Left renal cortex interstitium (tissue), 4 donors: Measurements from ENCODE around the gene LRTM1. TPM values are rescaled to one million over a fixed set of nuclear protein-coding genes. Genes with fewer than 3 reads are reported as not detected.

Experiments used
- DNase-seq, 4 donors: peaks; one replicate each; pipeline ENCODE4 v3.0.0-alpha.2; 2013; ENCODE audit warnings: low read depth in 4 of 4, low spot score in 2 of 4, missing footprints in 1 of 4
- polyA plus RNA-seq, 4 donors: library from polyadenylated mRNA; unstranded; fragments of 120-200 nt; gene quantifications; one replicate each; pipeline ENCODE4 v1.2.1, GENCODE V29; 2013; ENCODE audit not compliant: insufficient read length in 4 of 4

LRTM1 gene
- polyA plus RNA-seq, 4 donors: not detected

DNA sequence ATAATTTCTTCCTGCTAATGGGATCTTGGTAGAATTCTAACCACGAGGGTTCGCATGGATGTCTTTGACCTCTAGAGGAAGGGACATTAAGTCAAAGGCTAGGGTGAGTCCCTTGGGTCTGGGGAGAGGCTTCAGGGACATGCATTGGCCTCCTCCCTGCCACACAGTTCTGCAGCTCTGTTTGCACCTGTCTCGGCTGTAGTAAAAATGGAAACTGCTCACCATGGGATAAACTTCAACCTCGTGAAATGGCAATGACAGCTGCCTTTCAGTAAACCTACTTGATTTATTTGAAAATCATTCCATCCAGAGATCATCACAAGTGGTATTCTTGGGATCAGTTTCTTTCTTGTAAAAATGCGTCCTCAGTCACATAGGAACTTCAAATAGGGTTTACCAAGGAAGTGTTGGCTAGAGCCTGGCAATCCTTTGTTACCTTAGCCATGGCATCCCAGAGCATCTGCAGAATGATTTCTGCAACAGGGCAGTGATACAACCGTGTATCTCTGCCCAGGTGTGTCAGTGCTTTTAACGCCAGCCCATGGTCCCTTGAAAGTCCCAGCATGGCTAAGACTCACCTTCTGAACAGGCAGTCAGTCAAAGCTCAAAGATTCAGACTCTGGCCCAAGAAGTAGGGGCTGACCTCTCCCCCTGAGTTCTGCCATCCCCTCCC, 14.0 kb upstream of the LRTM1 start:
- DNase-seq: no peak

DNA sequence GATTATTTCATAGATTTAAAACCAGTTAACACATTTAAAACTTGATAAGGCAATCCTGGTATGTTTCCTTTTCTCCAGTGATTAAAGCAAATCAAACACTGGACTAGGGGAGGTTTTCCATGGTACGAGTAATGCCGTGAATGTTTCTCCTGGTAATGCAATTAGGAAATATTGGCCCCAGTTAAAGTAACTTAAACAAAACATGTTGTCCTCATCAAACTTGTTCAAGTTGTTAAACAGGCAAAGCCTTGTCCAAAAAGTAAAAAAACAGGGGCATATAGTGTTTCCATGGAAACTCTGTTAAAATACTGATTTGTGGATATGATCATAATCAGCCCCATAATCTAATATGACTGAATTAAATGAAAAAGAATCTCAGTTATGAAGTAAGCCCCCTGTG, 13.1 kb upstream of the LRTM1 start:
- DNase-seq: no peak

DNA sequence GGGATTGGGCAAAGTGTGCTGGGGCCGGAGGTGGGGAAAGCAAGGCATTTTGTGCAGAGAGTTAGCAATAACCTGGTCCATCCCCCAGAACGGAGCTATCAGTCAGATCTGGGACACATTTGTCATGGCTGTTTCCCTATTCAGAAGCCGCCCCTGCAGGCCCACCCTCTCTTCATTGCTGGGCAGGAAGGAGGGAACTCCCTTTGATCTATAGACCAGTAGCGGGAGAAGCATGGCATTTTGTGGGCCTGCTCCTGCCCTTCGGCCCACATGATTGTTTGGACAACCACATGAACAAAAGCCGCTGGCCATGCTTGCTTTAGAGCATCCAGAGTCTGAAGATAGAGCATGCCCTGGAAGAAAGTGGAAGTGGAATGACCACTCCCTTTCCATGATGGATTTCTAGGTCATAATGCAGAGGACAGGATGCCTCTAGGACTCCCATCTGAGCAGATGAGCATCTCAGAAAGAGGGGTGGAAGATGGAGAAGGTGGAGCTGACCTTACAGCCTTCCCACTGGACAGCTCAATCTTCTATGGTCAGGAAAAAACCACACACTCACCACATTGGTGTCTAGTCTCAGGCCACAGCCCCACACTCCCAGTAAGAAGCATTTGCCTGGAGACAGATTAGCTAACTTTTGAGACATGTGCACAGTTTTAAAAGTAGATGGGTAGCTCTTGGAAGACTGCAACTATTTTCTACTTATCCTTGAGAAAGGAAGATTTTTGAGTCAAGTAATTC, 11.9 kb upstream of the LRTM1 start:
- no peak for DNase-seq

DNA sequence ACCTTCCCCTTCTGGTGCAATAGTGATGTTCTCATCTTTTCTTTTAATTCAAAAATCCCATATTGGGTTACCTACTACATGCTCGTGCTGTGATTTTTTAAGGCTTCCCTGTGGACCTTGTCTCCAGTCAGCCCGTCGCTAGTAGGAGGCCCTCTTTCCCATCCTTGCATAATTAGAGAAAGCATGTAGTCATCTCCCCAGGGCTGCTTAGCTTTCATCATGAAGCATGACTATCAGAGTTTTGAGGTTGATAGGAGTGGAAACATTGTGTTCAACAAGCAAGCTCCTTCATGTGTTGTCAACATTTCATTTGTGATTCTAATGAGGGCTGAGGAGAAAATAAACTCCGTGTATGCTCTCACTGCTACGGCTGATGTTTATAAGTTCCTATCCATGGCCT, 8.7 kb upstream of the LRTM1 start:
- no peak for DNase-seq

DNA sequence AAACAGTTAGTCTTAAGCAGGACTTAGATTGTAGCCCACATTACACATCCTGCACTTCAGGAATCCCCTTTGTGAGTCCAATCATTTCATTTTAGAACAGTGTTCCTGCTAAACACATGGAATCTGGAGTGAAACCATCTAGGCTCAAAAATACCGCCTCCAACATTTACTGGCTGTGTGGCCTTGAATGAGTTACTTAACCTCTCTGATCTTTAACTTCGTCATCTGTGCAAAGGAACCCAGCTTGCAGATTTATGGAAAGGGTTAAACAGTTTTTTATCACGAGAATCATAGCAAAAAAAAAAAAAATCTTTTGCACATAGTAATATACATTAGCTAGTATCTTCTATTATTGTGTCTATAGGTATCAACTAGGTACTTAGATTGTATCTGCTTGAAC, 8.0 kb upstream of the LRTM1 start:
- no peak for DNase-seq

DNA sequence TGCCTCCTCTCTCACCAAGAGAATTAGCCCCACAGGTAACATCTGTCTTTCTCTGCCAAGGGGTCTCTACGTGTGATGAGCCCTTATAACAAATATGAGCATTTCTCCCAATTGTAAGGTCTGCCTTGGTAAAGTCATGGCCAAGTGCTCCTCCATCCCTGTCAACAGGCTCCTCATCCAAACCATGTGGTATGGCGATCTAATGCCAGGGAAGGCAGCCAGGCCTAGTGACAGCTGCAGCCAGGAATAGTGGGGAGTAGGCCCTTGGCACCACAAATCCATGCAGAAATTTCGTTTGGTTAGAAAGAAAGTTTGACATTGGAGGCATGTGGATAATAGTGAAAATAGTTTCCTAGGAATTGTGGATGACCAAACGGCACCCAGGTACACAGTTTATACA, 4.7 kb upstream of the LRTM1 start:
- no peak for DNase-seq

DNA sequence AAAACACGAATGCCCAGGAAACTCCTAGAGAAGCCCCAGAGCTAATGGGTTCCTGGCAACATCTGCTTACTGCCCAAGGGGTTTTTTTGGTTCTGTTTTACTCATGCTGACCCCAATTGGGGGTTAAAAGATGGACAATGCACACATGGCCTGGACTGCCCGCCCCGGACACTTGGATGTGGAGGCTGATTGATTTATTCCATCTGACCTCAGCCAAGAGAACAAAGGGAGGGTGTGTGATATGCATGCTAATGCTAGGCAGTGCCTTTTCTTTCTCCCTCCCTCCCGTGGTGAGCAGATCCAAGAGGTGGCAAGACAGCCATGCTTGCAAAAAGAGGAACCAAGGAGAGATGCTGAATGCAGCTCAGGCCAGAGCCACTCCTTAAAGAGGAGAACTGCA, 3.3 kb upstream of the LRTM1 start:
- DNase-seq: no peak

DNA sequence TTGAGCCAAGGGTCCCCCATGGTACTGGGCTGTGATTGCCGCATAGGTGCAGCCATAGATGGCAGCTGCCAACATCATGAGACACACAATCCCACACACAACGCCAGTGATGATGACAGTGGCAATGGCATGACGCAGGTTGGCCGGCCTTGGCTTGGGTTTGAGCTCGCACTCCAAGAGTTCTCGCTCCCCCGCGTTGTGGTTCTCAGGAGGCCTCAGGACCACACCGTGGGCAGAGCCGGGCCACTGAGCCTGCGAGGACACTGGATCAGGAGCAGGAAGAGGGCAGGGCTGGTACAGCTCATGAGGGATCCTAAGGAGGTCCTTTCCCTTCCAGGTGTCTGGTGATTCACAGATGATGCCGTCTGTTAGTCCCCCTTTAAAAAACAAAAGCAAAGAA, 9.3 kb downstream of the LRTM1 start:
- DNase-seq: no peak

DNA sequence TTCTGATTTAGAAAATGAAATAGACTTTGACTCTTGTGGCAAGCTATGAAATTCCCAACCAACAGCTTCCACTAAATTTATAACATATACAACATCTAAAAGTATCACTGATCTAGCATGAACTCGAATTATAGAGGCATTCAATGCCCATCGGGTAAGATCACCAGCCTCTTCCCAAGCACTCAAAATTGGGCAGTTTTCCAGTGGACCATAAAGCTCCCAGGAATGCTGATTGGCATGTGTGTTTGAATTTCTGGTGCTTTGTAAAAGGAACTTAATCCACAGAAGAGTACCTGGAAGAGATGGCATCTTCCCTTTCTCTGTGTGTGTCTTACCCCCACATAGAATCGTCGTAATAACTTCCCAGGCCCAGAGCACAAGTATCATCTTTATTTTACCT, 10.0 kb downstream of the LRTM1 start:
- no peak for DNase-seq

DNA sequence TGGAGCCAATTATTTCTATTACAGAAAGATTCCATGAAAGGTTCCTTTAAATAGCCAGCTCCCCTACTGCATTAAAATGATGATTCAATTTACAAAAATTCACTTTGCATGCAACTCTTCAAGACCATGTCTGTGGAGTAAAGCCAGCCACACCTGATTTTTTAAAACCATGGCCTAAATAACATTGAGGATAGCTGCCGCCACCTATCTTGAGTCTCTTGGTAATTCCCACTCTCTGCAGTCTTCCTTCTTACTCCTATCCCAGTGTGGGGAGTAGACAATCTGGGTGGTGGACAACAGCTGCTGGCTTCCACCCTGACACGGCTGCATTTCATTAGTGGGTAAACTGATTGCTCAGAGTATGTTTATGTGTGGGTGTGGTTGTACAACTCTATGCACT, 10.7 kb downstream of the LRTM1 start:
- no peak for DNase-seq

DNA sequence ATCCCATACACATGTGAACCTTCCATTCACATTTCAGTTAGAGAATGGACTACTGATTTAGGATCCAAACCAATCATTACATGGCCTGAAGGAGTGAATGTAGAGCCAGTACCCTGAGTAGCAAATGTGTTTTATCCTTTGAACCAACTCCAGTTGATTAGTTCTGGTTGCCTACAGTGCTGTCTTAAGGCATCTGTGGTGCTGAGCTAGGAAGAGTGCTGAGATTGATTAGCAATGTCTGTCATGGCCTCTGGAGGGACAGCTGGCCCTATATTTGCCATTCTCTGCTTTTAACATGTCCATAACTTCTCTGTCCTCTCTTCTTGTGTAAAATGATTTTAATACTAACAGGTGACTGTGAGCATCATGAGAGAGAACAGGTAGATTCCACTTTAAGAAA, 11.1 kb downstream of the LRTM1 start:
- no peak for DNase-seq

DNA sequence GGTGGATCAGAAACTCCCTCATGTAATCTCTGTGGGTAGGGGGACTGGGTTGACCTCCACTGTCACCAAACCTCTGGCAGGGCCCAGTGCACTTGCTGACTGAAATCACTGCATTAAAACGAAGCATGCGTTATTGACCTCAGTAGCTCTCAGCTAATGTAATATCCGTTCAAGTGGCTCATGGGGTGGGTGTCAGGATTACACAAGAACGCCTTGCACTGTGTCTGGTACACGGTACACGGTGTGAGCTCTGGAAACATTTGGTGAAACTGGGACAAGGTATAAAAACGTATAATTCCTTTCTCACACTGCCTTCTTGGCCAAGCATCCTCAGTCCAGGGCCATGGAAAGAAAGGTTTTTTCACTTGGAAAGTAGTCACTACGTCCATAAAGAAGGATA, 11.9 kb downstream of the LRTM1 start:
- DNase-seq: no peak

DNA sequence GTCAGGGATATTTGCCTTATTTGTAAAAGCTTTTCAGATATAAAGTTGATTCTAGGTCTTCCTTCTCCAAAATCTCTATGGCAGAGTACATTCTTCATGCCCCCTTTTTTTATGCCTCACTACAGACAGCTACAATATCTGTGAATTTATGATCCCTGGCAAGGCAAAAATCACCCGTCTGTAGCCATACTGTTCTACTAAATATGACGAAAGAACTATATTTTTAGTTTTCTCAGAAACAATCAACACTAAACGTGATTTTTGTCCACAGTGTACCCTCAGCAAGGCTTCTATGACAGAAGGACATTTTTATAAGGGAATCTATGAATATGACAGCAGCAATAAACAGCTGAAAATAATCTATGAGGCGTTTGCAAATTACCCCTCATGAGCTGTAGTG, 12.7 kb downstream of the LRTM1 start:
- DNase-seq: no peak

DNA sequence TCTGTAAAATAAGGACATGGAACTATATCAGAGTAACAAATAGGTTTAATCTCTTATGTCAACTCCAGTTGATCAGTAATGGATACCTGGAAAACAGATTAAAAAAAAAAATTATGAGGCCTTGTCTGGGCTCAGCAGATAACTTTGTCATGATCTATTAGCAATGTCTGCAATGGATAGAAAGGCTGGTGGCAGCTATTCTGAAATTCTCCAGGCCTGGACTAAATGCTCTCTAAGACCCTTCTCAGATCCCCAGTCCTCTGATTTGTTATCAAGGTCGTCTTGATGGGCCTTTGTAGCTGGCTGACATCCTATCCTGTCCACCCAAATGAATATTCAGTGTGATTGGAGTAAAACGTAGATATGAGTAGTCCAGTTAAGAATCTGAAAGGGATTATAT, 13.7 kb downstream of the LRTM1 start:
- no peak for DNase-seq

DNA sequence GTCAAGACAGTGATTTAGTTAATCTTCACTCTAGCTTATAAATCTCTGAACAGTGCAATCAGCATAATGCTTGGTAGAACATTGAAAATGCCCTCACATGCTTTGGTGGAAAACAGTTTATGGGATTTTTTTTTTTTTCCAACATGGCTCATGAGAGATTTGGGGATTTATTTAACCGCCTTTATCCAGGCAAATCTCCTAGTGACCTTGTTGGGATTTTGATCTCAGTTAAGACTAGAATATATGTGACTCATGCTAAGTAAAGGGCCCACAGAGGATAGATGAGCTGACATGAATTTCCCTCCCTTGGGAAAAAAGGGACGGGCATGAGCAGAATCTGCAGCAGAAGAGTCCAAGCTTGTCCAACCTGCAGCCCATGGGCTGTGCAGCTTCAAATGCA, 18.7 kb downstream of the LRTM1 start:
- no peak for DNase-seq

DNA sequence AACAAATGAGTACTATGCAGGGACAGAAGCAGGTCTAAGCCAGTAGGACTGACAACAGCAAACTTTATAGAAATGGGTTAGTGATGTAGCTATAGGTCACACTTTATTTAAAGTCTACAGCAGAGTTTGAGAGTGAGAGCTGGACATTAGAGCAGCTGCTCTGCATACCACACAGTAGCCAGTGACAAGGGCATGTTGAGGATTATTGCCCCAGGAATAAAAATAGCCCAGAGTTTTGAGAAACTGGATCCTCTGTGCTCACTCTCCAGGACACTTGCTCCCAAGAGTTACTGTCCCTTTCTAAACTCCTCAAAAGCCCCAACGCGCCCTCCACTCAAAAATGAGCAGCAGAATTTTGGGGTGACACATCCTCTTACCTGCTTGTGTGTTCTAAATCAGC, 21.1 kb downstream of the LRTM1 start:
- no peak for DNase-seq

DNA sequence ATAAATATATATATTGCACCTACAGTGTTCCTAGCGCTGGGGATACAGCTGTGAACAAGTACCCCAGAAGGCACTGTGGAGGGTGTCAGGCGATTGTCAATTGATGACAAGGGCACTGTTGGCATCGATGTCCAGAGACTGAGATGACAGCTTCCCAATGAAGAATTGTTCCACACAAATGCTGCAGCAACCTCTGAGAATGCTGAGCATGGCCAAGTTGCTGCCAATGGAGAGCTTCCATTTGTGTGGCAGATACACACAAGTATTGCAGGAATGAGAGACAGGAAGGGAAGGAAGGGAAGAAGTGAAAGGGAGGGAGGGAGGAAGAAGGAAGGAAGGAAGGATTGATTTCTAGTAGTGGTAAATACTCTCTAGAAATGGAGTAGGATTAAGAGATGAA, 21.9 kb downstream of the LRTM1 start:
- DNase-seq: no peak

DNA sequence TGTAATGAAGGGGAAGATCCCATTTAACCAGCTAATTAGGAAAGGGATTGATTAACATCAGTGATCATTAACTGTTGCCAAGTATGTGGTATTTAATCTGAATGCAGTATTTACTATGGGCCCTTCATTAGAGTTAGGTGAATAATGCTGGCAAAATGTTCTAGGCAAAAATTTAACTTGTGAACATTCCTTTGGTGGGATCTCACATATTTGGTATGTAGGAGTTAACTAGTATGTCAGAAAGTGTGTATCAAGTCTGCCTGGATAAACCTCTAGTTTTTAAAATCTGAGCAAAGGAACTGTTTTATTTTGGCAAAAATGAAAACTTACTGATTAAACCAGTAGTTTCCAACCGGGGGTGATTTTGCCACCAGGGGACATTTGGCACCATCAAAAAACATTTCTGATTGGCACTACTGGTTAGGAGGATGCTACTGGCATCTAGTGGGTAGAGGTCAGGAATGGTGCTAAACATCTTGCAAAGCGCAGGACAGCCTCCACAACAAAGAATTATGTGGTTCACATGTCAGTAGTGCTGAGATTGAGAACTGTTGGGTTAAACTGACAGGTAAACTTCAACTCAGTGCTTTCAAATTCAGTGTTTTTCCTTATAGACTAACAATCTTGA, 22.5 kb downstream of the LRTM1 start:
- no peak for DNase-seq

DNA sequence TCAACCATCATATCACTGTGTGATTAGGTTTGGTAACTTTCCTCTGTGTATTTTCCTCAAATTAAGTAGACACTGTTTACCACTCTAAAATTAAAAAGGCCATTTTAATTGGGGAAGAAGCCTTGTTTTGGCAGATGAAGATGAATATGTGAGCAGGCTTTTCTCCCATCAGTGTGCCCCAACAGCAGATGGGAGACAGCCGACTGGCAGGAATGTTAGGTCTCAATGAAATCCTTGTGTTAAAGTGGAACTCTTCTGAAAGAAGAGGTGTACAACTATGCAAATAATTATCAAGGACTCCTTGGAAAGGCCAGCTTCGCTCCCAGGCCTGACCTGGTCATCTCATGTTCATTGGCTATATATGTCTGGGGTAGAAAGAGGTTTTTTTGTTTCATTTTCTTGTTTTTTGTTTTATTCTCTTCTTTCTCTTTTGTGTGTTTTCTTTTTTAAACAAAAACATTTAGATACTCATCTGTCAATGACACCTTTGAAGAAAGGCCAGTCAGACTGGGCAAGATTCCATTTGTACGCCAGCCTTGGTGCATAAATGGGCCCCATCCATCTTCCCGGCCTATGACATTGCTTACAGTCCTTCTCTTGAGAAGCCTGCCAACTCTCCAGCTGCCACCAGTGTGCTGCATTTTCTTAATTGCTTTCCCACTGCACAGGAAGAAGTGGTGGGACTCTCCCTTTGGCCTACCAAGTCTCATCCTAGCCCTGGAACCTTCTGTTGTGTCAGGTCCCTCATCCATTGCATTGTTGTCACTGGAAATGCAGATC, 25.8 kb downstream of the LRTM1 start:
- DNase-seq: no peak

DNA sequence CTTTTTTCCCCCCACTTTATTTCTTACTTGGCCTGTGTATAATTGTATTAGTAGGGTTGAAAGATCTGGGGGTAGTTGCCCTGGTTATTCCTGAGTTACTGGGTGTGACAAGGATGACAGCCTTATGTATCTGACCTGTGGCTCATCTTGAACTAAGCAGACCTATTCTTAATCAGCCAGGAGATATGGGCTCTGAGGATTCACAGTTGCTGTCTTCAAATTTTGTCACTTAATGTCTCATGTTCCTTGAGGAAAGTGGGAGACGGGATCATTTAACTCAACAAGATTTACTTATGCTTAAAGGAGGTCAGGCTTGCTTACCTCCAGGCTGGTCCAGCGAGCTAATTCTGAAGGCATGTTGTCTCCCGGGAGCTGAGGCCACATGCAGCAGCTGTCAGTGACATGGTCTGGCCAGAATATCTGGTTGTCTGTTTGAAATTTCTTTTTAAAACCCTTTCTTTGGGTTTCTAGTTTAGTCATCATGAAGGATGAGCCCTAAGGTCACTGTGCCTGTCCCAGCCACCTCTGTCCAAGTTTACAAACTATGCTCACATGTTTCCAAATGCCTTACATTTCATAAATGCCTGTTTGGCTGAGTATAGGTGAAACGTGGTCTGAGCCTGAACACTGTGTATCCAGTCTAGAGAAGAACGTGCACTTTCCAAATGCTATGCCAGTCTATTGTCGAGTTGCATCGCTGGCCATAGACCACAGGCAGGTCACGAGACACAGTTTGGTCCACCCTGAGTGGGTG, 26.8 kb downstream of the LRTM1 start:
- no peak for DNase-seq

DNA sequence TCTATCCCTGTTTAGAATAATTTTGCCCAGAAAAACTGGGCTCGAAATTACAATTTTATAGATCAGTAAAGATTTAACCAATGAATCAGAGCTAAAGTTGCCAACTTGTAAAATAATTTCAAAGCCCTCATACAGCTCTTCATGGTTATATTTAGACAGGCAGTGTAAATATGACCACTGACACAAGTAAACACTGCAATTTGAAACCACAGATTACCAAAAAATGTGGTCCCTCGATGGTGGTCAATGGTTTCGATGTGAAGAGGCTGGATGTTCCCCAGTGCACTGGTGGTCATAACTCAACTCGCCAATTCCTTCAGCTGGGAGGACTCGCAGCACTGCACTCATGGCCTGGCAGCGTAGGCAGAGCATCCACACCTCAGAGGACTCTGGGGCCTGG, 28.6 kb downstream of the LRTM1 start:
- DNase-seq: no peak
